ENCODE measurements around the gene IRX6.

Gene IRX6

GRCh38 chr16:55291847-55292246, 32.2 kb upstream of the IRX6 start:
- TF ChIP-seq CTCF (IDR thresholded peaks at IDR 0.05; ENCODE audit: borderline replicate concordance, control extremely low read depth, extremely low read depth, insufficient read depth, missing control alignments): no peak
- DNase-seq (ENCODE audit: low spot score): no peak
- in situ Hi-C loops (cut with MboI; ENCODE audit: low sequenced_read_pairs, unreplicated experiment): no loop called here

GRCh38 chr16:55292491-55292890, 31.5 kb upstream of the IRX6 start:
- in situ Hi-C loops (cut with MboI; ENCODE audit: low sequenced_read_pairs, unreplicated experiment): no loop called here
- TF ChIP-seq CTCF (IDR thresholded peaks at IDR 0.05; ENCODE audit: borderline replicate concordance, control extremely low read depth, extremely low read depth, insufficient read depth, missing control alignments): no peak

GRCh38 chr16:55294129-55294528, 29.9 kb upstream of the IRX6 start:
- DNase-seq (ENCODE audit: low spot score): no peak
- in situ Hi-C loops (cut with MboI; ENCODE audit: low sequenced_read_pairs, unreplicated experiment): no loop called here
- no peak for TF ChIP-seq CTCF (IDR thresholded peaks at IDR 0.05; ENCODE audit: borderline replicate concordance, control extremely low read depth, extremely low read depth, insufficient read depth, missing control alignments)

More at GRCh38 chr16:55292491-55292890, 31.5 kb upstream of the IRX6 start:
- no peak for DNase-seq (ENCODE audit: low spot score)

- no peak for TF ChIP-seq CTCF (IDR thresholded peaks at IDR 0.05; ENCODE audit: borderline replicate concordance, control extremely low read depth, extremely low read depth, insufficient read depth, missing control alignments)
- in situ Hi-C loops (cut with MboI; ENCODE audit: low sequenced_read_pairs, unreplicated experiment): no loop called here
- no peak for DNase-seq (ENCODE audit: low spot score)
These were observed 29.1 kb upstream of the IRX6 start for GRCh38 chr16:55294931-55295342.

- no peak for TF ChIP-seq CTCF (IDR thresholded peaks at IDR 0.05; ENCODE audit: borderline replicate concordance, control extremely low read depth, extremely low read depth, insufficient read depth, missing control alignments)
- in situ Hi-C loops (cut with MboI; ENCODE audit: low sequenced_read_pairs, unreplicated experiment): no loop called here
- DNase-seq (ENCODE audit: low spot score): no peak
These were observed 26.7 kb upstream of the IRX6 start for GRCh38 chr16:55297062-55297909.

- in situ Hi-C loops (cut with MboI; ENCODE audit: low sequenced_read_pairs, unreplicated experiment): no loop called here
- no peak for DNase-seq (ENCODE audit: low spot score)
- no peak for TF ChIP-seq CTCF (IDR thresholded peaks at IDR 0.05; ENCODE audit: borderline replicate concordance, control extremely low read depth, extremely low read depth, insufficient read depth, missing control alignments)
These were observed 26.0 kb upstream of the IRX6 start for GRCh38 chr16:55297910-55298479.

Data from GM13976 (cell line).